Measurements from ENCODE around the gene XG.

GRCh38 chrX:2793752-2794151 is 41.9 kb downstream of the XG start:
- TF ChIP-seq EZH2 (IDR thresholded peaks at IDR 0.05; ENCODE audit: low read length, missing control alignments) (no peak), CTCF (conservative IDR thresholded peaks at IDR 0.05 in 1 of 2, IDR thresholded peaks at IDR 0.05 in 1 of 2; ENCODE audit: low read depth in 1 of 2, low read length in 2 of 2) (no peak)

Data from fibroblast of lung (primary cell).